Large intestine (tissue), 3 donors: ENCODE results near the gene SEMA6A. TPM values are rescaled to one million over a fixed set of nuclear protein-coding genes. Genes with fewer than 3 reads are reported as not detected.
A peak's percentile ranks its signal among the peaks of the same experiment; 100 is the strongest.

Source experiments
- DNase-seq, 2 donors: peaks; one replicate each; pipeline versions ENCODE4 v3.0.0 to v3.0.0-alpha.2; 2013
- H3K27ac ChIP-seq: one replicate; pipeline ENCODE4 v1.5.1; 2013; ENCODE audit warnings: low read length
- H3K27me3 ChIP-seq: 2 replicates; pipeline ENCODE4 v1.6.1; 2013; ENCODE audit warnings: low read length; ENCODE audit not compliant: control insufficient read depth, insufficient read depth
- H3K36me3 ChIP-seq: 2 replicates; pipeline ENCODE4 v1.6.1; 2013; ENCODE audit warnings: low read length; ENCODE audit not compliant: control insufficient read depth, insufficient read depth
- H3K4me1 ChIP-seq: one replicate; pipeline ENCODE4 v1.6.1; 2013; ENCODE audit warnings: low read length; ENCODE audit not compliant: control insufficient read depth, insufficient read depth
- H3K4me3 ChIP-seq: one replicate; pipeline ENCODE4 v1.5.1; 2013; ENCODE audit warnings: low read length
- H3K9me3 ChIP-seq: one replicate; pipeline ENCODE4 v1.6.1; 2013; ENCODE audit warnings: mild to moderate bottlenecking, low read depth, low read length, moderate library complexity; ENCODE audit not compliant: control insufficient read depth
- WGBS: methylation state at CpG from one replicate; pipeline ENCODE4 v1.1.5; 2013; ENCODE audit warnings: low lambda C conversion rate; ENCODE audit not compliant: insufficient coverage; 5-methylcytosine and 5-hydroxymethylcytosine counted together
- polyA plus RNA-seq: library from polyadenylated mRNA; unstranded; fragments of 120-200 nt; gene quantifications from one replicate; pipeline ENCODE4 v1.2.1, GENCODE V29; 2013

SEMA6A gene
- polyA plus RNA-seq, 1 donor = 55.9 TPM

DNA sequence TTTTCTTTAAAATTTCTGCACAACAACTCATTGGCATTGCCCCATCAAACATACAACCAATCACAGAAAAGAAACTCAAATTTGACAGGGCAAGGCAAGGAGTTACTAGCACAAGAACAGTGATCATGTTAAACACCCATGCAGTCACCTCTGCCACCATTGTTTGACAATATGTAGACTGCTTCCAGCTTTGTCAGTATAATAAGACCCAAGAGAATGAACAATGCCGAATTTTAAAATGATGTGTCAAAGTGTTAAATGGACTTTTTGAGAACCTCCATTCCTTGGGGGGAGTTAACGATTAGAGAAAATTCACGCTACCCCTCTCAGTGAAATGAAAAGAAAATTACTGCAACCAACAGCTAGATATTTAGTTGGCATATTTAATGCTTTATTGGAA, 109.2 kb downstream of the SEMA6A start:
- WGBS = 100% methylated on average over 2 of the region's 3 CpGs
- DNase-seq = no peak
- H3K36me3 ChIP-seq = peaks cover 61% of the 10 kb centered on the region

DNA sequence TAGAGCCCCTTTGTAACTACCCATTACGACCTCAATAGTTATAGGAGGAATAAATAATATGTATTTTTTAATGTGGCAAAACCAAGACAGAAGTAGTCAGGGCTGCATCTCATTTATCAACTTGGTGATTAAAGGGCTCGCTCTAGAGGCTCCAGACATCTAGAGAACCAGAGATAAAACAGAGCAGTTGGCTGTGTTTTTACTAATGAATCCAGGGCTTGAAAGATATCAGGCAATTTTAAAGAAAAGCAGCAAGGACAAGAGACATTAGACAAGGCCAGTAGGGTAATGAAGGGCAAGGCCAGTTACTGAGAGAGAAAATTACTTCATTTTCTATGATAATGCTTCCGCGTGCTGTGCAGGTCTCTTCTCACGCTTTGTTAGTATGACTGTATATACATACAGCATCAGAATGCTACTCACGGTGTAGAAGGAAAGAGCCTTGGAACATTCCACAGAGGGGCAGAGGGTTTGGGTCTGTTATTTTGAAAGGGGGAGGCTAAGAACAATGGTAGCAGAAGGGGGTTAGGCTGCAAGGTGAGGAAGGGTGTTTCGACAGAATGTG, 110.4 kb downstream of the SEMA6A start:
- DNase-seq = no peak
- no CpG with 5 or more reads among the region's 7 CpGs for WGBS
- no peak overlapping the region for H3K27ac ChIP-seq
- H3K36me3 ChIP-seq = peaks cover 55% of the 10 kb centered on the region
- H3K27me3 ChIP-seq = no peaks in the 10 kb centered on the region
- no peaks in the 10 kb centered on the region for H3K9me3 ChIP-seq
- H3K4me1 ChIP-seq = no peaks in the 10 kb centered on the region
- H3K4me3 ChIP-seq = no peak overlapping the region

More for the DNA sequence above, 109.2 kb downstream of the SEMA6A start:
- H3K27me3 ChIP-seq = no peaks in the 10 kb centered on the region
- H3K4me1 ChIP-seq = no peaks in the 10 kb centered on the region
- no peak overlapping the region for H3K4me3 ChIP-seq
- H3K9me3 ChIP-seq = no peaks in the 10 kb centered on the region
- H3K27ac ChIP-seq = no peak overlapping the region

DNA sequence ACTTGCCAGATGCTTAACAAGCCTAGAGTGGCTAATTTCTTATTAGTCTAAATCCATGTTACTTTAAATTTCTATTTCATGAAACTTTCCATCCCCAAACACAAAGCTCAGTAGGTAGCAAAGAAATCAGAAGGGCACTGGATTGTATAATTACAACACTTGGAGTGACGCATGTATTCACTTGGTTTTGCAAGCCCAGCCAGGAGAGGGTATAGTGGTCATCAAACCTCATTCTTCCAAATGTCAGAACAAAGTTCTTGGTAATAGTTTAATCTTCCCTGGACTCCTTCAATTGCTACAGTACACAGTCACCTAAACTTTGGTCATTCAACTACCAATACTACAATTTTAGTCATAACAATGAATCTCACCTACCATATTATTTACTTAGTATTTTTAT, 112.1 kb downstream of the SEMA6A start:
- Histone ChIP-seq H3K4me3 (no peak overlapping the region), H3K27me3 (no peaks in the 10 kb centered on the region), H3K36me3 (peaks cover 49% of the 10 kb centered on the region), H3K9me3 (no peaks in the 10 kb centered on the region), H3K4me1 (no peaks in the 10 kb centered on the region), H3K27ac (no peak overlapping the region)
- no peak for DNase-seq
- WGBS = no CpG with 5 or more reads among the region's 1 CpG

DNA sequence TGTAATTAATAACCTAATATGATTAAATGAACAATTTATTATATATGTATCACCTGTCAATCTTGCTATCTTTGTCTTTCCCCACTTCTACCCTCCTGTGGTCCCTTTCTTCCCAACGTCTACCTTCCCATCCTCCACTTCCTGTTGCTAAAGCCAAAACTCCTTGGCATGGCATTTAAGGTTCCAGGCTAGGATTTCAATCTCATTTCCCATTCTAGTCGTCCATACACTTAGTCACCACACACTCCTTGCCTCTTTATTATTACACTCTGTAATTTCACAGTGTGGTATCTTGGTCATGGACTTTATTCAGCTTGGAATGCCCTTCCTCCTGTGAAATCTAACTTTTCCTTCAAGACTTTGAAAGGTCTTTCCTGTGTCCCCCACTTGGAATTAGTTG, 115.3 kb downstream of the SEMA6A start:
- DNase-seq = no peak
- WGBS = 40% methylated on average over 1 of the region's 2 CpGs
- Histone ChIP-seq H3K4me3 (no peak overlapping the region), H3K27me3 (no peaks in the 10 kb centered on the region), H3K4me1 (no peaks in the 10 kb centered on the region), H3K27ac (no peak overlapping the region), H3K9me3 (no peaks in the 10 kb centered on the region), H3K36me3 (peaks cover 38% of the 10 kb centered on the region)

DNA sequence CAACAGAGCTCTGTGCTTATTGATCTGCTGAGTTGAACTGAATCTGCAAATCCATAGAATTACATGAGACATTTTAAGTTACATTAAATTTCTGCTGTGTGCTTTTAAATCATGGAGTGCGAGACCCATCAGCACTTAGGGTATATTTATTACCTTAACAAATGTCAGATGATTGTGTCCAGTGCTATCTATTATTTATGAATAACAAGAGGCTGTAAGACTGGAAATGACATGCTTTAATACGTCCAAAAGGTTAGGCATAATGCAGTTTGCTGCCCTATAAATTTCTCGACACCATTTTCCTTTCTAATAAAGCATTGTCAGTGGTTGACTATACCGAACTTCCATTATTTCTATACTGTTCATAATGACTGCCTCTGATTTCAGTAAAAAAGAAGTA, 117.6 kb downstream of the SEMA6A start:
- H3K27ac ChIP-seq = no peak overlapping the region
- peaks cover 34% of the 10 kb centered on the region for H3K36me3 ChIP-seq
- no peaks in the 10 kb centered on the region for H3K9me3 ChIP-seq
- H3K4me1 ChIP-seq = no peaks in the 10 kb centered on the region
- WGBS = 100% methylated on average over 2 of the region's 4 CpGs
- no peak for DNase-seq
- H3K4me3 ChIP-seq = no peak overlapping the region
- no peaks in the 10 kb centered on the region for H3K27me3 ChIP-seq

DNA sequence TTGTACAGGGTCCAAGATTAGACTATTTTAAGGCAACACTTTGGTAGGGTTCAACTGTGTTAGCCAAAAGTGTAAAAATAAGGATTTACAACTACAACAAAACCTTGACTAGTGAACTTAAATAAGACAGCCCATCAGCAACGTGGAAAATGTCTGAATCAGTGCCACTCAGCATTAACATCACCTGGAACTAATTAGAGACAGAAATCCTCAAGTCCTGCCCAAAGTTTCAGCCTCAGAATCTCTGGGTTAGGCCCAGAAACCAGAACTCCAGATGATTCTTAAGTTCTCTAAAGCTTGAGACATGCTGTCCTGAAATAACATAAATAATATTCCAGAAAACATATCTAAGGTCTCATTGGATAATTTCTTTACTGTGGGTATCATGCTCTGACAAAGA, 118.6 kb downstream of the SEMA6A start:
- H3K27me3 ChIP-seq = no peaks in the 10 kb centered on the region
- H3K9me3 ChIP-seq = no peaks in the 10 kb centered on the region
- H3K4me1 ChIP-seq = no peaks in the 10 kb centered on the region
- no CpG with 5 or more reads among the region's 1 CpG for WGBS
- H3K36me3 ChIP-seq = peaks cover 39% of the 10 kb centered on the region
- no peak overlapping the region for H3K27ac ChIP-seq
- H3K4me3 ChIP-seq = no peak overlapping the region
- DNase-seq = no peak

DNA sequence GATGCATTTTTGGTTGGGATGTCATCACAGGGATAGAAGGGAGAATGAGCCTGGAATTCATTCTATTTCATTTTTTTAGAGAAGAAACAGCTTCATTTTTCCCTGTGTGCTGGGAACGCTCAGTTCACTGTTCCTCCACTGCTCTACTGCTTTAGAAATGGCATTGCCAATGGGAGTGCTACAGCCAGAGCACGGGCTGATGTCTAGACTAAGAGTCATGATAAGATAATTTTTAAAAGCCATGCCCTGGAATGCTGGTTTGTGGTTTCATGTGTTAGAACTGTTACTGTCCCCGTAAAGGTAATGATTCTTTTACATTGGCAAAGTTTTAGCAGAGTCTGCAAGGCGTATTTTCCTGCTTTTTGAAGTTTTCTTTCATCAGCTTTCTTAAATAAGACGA, 119.6 kb downstream of the SEMA6A start:
- no peaks in the 10 kb centered on the region for H3K27me3 ChIP-seq
- no peak for DNase-seq
- 100% methylated on average over 1 of the region's 5 CpGs for WGBS
- H3K9me3 ChIP-seq = no peaks in the 10 kb centered on the region
- no peak overlapping the region for H3K27ac ChIP-seq
- no peaks in the 10 kb centered on the region for H3K4me1 ChIP-seq
- H3K4me3 ChIP-seq = no peak overlapping the region
- peaks cover 44% of the 10 kb centered on the region for H3K36me3 ChIP-seq

DNA sequence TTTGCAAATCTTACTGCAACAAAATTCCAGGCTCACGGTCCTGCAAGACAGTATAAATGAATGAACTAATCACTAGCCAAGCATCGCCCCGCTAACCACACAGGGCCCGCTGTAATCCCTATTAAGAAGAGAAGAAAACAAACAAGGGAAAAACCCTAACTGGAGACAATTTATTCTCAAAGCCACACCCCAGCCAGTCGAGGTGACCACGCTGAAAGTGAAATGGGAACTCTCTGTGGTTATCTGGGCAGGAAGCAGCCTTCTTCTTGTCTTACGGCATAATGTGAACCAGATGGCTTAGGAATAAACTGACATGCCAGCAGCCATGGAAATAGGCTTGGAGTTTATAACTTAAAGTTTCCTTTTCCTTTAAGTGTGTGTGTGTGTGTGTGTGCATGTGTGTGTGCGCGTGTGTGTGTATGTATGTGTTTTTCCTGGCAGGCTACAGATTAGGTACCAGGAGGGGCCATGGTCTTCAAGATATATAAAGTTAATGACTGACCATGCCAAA, 120.2 kb downstream of the SEMA6A start:
- peak in 1 of 2 donors; percentile 45 for DNase-seq
- no peak overlapping the region for H3K27ac ChIP-seq
- no CpG with 5 or more reads among the region's 9 CpGs for WGBS
- no peaks in the 10 kb centered on the region for H3K27me3 ChIP-seq
- H3K4me1 ChIP-seq = no peaks in the 10 kb centered on the region
- no peaks in the 10 kb centered on the region for H3K9me3 ChIP-seq
- H3K36me3 ChIP-seq = peaks cover 46% of the 10 kb centered on the region
- H3K4me3 ChIP-seq = no peak overlapping the region

DNA sequence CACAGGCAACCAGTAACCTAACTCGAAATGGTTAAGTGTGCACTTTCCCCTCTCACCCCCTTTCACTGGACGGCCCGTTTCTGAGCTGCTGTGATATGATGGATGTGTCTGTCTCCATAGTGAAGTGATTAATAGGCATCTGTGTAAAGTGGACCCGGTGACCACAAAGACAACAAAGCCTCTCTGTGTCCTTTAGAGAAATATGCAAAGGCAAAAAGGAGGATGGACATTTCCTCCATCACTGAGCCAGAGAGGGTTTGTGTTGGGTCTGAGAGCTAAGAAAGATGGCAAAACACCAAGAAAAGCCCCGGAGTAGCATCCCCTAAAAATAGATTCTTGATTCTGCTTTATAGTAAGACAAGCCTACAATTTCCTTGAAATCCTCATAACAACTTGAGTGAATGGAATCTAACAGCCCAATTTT, 120.6 kb downstream of the SEMA6A start:
- WGBS = no CpG with 5 or more reads among the region's 5 CpGs

DNA sequence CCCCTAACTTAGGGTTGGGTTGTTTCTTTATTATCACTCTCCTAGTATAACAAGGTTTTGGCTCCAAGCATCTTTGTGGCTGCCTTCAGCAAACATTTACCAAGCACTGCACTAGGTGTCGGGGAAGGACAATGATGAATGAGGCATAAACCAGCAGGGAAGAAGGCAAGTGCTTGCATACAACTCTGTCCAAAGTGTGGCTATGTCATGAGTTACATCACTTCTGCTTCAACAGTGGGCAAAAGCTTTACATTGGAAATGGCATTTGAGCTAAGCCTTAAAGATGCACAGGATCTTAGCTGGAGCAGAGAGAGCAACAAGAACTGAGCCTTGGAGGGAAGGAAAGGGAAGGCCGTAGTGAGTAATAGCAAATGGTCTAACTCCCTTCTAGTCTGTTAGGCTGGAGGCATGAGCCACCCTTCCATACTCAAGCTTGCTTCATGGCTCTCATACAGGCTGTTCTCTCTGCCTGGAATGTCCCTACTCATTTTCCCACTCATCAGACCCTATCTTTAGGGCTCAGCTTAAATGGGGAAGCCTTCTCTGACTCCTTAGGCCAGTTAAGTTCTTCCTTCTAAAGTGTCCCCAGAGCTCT, 121.8 kb downstream of the SEMA6A start:
- Histone ChIP-seq H3K27ac (no peak overlapping the region), H3K36me3 (peaks cover 45% of the 10 kb centered on the region), H3K4me1 (no peaks in the 10 kb centered on the region), H3K4me3 (no peak overlapping the region), H3K27me3 (no peaks in the 10 kb centered on the region), H3K9me3 (no peaks in the 10 kb centered on the region)
- no peak for DNase-seq
- WGBS = no CpG with 5 or more reads among the region's 2 CpGs

More for the DNA sequence above, 120.6 kb downstream of the SEMA6A start:
- Histone ChIP-seq H3K27me3 (no peaks in the 10 kb centered on the region), H3K4me1 (no peaks in the 10 kb centered on the region), H3K27ac (no peak overlapping the region), H3K9me3 (no peaks in the 10 kb centered on the region), H3K36me3 (peaks cover 45% of the 10 kb centered on the region), H3K4me3 (no peak overlapping the region)
- no peak for DNase-seq
